ENCODE measurements around the gene CFAP107.

Gene CFAP107

GRCh38 chr1:12745126-12745991 is 641 bp upstream of the CFAP107 start:
- DNase-seq, result no peak

- no peak for DNase-seq
Measured at GRCh38 chr1:12748778-12749355, 2.9 kb downstream of the CFAP107 start.

- DNase-seq, result no peak
Measured at GRCh38 chr1:12754738-12755137, 8.7 kb downstream of the CFAP107 start.

- no peak for DNase-seq
Measured at GRCh38 chr1:12756273-12756672, 10.3 kb downstream of the CFAP107 start.

- no peak for DNase-seq
Measured at GRCh38 chr1:12756768-12757413, 10.9 kb downstream of the CFAP107 start.

GRCh38 chr1:12757836-12758235 is 11.8 kb downstream of the CFAP107 start:
- no peak for DNase-seq

GRCh38 chr1:12760256-12760795 is 14.3 kb downstream of the CFAP107 start:
- no peak for DNase-seq

- DNase-seq, result no peak
Measured at GRCh38 chr1:12761781-12762180, 15.8 kb downstream of the CFAP107 start.

- no peak for DNase-seq
Measured at GRCh38 chr1:12762766-12763165, 16.8 kb downstream of the CFAP107 start.

GRCh38 chr1:12763479-12763878 is 17.5 kb downstream of the CFAP107 start:
- DNase-seq, result no peak

- DNase-seq, result no peak
Measured at GRCh38 chr1:12764016-12764415, 18.0 kb downstream of the CFAP107 start.

- DNase-seq, result no peak
Measured at GRCh38 chr1:12769031-12769430, 23.0 kb downstream of the CFAP107 start.

GRCh38 chr1:12769976-12770505 is 24.0 kb downstream of the CFAP107 start:
- DNase-seq, result no peak

GRCh38 chr1:12770620-12771019 is 24.6 kb downstream of the CFAP107 start:
- DNase-seq, result no peak

GRCh38 chr1:12771186-12771585 is 25.2 kb downstream of the CFAP107 start:
- DNase-seq, result no peak

- no peak for DNase-seq
Measured at GRCh38 chr1:12772520-12772919, 26.5 kb downstream of the CFAP107 start.

GRCh38 chr1:12773438-12773837 is 27.4 kb downstream of the CFAP107 start, which contains the start of gene PRAMEF12:
PRAMEF12 (plus strand) TSS chr1:12773738; CDS start chr1:12774868, 1,130 bp downstream.
- no peak for DNase-seq

- DNase-seq, result no peak
Measured at GRCh38 chr1:12774801-12775345, 28.9 kb downstream of the CFAP107 start.

GRCh38 chr1:12775443-12775842 is 29.4 kb downstream of the CFAP107 start:
- no peak for DNase-seq

GRCh38 chr1:12776801-12777557 is 31.0 kb downstream of the CFAP107 start:
- no peak for DNase-seq

GRCh38 chr1:12778061-12778460 is 32.1 kb downstream of the CFAP107 start:
- DNase-seq, result no peak

GRCh38 chr1:12778907-12779306 is 32.9 kb downstream of the CFAP107 start:
- no peak for DNase-seq

All from NCI-H446 (cell line).